Immature natural killer cell (primary cell): ENCODE data around the gene DNAJC6. TPM values are rescaled to one million over a fixed set of nuclear protein-coding genes. Genes with fewer than 3 reads are reported as not detected.
"Not testable (repeated sequence)": the region's sequence is repeated elsewhere in the genome, so short reads cannot be mapped to it uniquely, and the experiment has no call there.

Experiments used
- DNase-seq, 3 donors: peaks; one replicate each; pipeline ENCODE4 v3.0.0; 2022; ENCODE audit warnings: mixed read lengths in 1 of 3
- H3K27ac Mint-ChIP-seq, 6 donors: one replicate each; pipeline ENCODE4 v1.8.0; 2020; ENCODE audit warnings: mixed read lengths in 6 of 6, mild to moderate bottlenecking in 5 of 6, inconsistent platforms in 4 of 6, moderate library complexity in 3 of 6
- H3K27me3 Mint-ChIP-seq, 3 donors: one replicate each; pipeline ENCODE4 v1.8.0; 2020 to 2021; ENCODE audit warnings: low read depth in 3 of 3, mild to moderate bottlenecking in 3 of 3, mixed read lengths in 3 of 3, moderate library complexity in 3 of 3, inconsistent platforms in 1 of 3
- H3K36me3 Mint-ChIP-seq, 3 donors: one replicate each; pipeline ENCODE4 v1.8.0; 2020; ENCODE audit warnings: mixed read lengths in 3 of 3, inconsistent platforms in 2 of 3, mild to moderate bottlenecking in 2 of 3
- H3K4me1 Mint-ChIP-seq, 2 donors: one replicate each; pipeline ENCODE4 v1.8.0; 2020; ENCODE audit warnings: inconsistent platforms in 2 of 2, mild to moderate bottlenecking in 2 of 2, mixed read lengths in 2 of 2, moderate library complexity in 1 of 2
- H3K4me3 Mint-ChIP-seq, 5 donors: one replicate each; pipeline ENCODE4 v1.8.0; 2020; ENCODE audit warnings: mild to moderate bottlenecking in 5 of 5, mixed read lengths in 5 of 5, inconsistent platforms in 3 of 5, moderate library complexity in 3 of 5
- H3K9me3 Mint-ChIP-seq, 6 donors: one replicate each; pipeline ENCODE4 v1.8.0; 2020; ENCODE audit warnings: mild to moderate bottlenecking in 6 of 6, mixed read lengths in 6 of 6, inconsistent platforms in 4 of 6, moderate library complexity in 3 of 6
- polyA plus RNA-seq, 3 donors: library from polyadenylated mRNA; unstranded; fragments of 300-500 nt; fragmentation: Illumina TruSeq; gene quantifications; one replicate each; pipeline ENCODE4 v1.2.3, GENCODE V29; 2021

The DNAJC6 gene
- polyA plus RNA-seq, 3 donors from 2014 or later, result 0.04 to 0.06 TPM; not detected in 1

DNA sequence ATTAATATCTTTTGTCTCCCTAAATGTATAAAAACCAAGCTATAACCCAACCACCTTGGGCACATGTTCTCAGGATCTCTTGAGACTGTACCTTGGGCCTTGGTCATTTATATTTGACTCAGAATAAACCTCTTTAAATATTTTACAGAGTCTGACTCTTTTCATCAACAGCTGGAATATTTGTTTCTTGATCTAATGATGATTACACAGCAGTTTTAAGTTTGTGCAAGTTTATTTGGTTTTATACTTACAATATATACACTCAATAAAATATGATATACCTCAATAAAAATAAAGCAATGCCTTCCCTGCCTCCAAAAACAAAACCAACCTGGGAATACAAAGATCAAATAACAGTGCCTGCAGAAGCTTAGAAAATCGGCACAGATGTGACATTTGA is 133.1 kb downstream of the DNAJC6 start:
- Mint-ChIP-seq H3K27ac (no peak overlapping the region), H3K4me3 (no peak overlapping the region), H3K4me1 (no peaks in the 10 kb centered on the region), H3K36me3 (peaks cover 0 to under 1% (median 0%) of the 10 kb centered on the region in 3 donors), H3K9me3 (no peaks in the 10 kb centered on the region), H3K27me3 (no peaks in the 10 kb centered on the region)
- DNase-seq, result no peak

- Mint-ChIP-seq H3K36me3 (no peaks in the 10 kb centered on the region), H3K27ac (no peak overlapping the region), H3K27me3 (peaks cover 0 to under 1% (median 0%) of the 10 kb centered on the region in 3 donors), H3K4me3 (no peak overlapping the region), H3K4me1 (no peaks in the 10 kb centered on the region), H3K9me3 (no peaks in the 10 kb centered on the region)
- DNase-seq, result no peak
Measured at GRCh38 chr1:65443647-65444046, 134.3 kb downstream of the DNAJC6 start.

- Mint-ChIP-seq H3K4me3 (no peak overlapping the region), H3K36me3 (no peaks in the 10 kb centered on the region), H3K27ac (no peak overlapping the region), H3K9me3 (no peaks in the 10 kb centered on the region), H3K27me3 (peaks cover 0 to 4% (median 0%) of the 10 kb centered on the region in 3 donors), H3K4me1 (no peaks in the 10 kb centered on the region)
- no peak for DNase-seq
Measured at GRCh38 chr1:65444128-65444640, 134.8 kb downstream of the DNAJC6 start.

GRCh38 chr1:65445837-65446236 is 136.5 kb downstream of the DNAJC6 start:
- Mint-ChIP-seq H3K4me1 (no peaks in the 10 kb centered on the region), H3K9me3 (no peaks in the 10 kb centered on the region), H3K27ac (no peak overlapping the region), H3K4me3 (no peak overlapping the region), H3K36me3 (no peaks in the 10 kb centered on the region), H3K27me3 (peaks cover 0 to 4% (median 0%) of the 10 kb centered on the region in 3 donors)
- no peak for DNase-seq

- H3K27ac Mint-ChIP-seq, result no peak overlapping the region
- H3K9me3 Mint-ChIP-seq, result peaks cover 0 to 2% (median 0%) of the 10 kb centered on the region in 6 donors
- no peaks in the 10 kb centered on the region for H3K4me1 Mint-ChIP-seq
- H3K36me3 Mint-ChIP-seq, result no peaks in the 10 kb centered on the region
- no peak overlapping the region for H3K4me3 Mint-ChIP-seq
- DNase-seq, result no peak
- peaks cover 0 to 4% (median 3%) of the 10 kb centered on the region in 3 donors for H3K27me3 Mint-ChIP-seq
Measured at GRCh38 chr1:65449214-65449823, 140.0 kb downstream of the DNAJC6 start.

GRCh38 chr1:65455678-65456077 is 146.3 kb downstream of the DNAJC6 start:
- DNase-seq, H3K36me3 Mint-ChIP-seq, H3K27ac Mint-ChIP-seq, H3K9me3 Mint-ChIP-seq, H3K4me3 Mint-ChIP-seq, H3K27me3 Mint-ChIP-seq: not testable (repeated sequence)
- peaks cover 10 to 16% of the 10 kb centered on the region in 2 donors for H3K4me1 Mint-ChIP-seq

- no peak overlapping the region for H3K4me3 Mint-ChIP-seq
- no peak for DNase-seq
- peaks cover 0 to 3% (median 3%) of the 10 kb centered on the region in 3 donors for H3K27me3 Mint-ChIP-seq
- peaks cover 0 to 9% (median 4%) of the 10 kb centered on the region in 3 donors for H3K36me3 Mint-ChIP-seq
- no peak overlapping the region for H3K27ac Mint-ChIP-seq
- peaks cover 10 to 16% of the 10 kb centered on the region in 2 donors for H3K4me1 Mint-ChIP-seq
- H3K9me3 Mint-ChIP-seq, result peaks cover 0 to 9% (median 3%) of the 10 kb centered on the region in 6 donors
Measured at GRCh38 chr1:65456481-65456880, 147.1 kb downstream of the DNAJC6 start.

DNA sequence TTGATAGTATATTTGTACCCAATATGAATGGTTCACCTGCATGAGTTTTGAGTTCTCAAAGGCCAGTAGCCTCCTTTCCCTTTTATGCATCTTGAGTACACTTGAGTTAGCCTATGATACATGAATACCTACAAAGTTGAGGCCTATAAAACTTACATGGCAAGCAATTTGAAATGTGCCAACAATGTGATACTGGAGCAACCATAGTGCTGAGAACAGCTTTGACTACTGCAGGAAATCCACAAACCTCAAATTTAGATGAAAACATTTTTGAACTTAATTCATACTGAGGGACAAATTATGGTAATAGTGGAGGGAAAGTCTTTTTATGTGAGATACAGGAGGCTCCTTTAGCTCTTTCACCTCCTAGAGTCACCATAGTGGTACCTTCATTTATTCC is 148.5 kb downstream of the DNAJC6 start:
- Mint-ChIP-seq H3K27ac (peak overlapping the region in 1 of 6 donors; percentile 10), H3K36me3 (peaks cover 0 to 13% (median 4%) of the 10 kb centered on the region in 3 donors), H3K9me3 (peaks cover 0 to 9% (median 3%) of the 10 kb centered on the region in 6 donors), H3K4me1 (peaks cover 10 to 16% of the 10 kb centered on the region in 2 donors), H3K27me3 (peaks cover 0 to 5% (median 3%) of the 10 kb centered on the region in 3 donors), H3K4me3 (no peak overlapping the region)
- no peak for DNase-seq

DNA sequence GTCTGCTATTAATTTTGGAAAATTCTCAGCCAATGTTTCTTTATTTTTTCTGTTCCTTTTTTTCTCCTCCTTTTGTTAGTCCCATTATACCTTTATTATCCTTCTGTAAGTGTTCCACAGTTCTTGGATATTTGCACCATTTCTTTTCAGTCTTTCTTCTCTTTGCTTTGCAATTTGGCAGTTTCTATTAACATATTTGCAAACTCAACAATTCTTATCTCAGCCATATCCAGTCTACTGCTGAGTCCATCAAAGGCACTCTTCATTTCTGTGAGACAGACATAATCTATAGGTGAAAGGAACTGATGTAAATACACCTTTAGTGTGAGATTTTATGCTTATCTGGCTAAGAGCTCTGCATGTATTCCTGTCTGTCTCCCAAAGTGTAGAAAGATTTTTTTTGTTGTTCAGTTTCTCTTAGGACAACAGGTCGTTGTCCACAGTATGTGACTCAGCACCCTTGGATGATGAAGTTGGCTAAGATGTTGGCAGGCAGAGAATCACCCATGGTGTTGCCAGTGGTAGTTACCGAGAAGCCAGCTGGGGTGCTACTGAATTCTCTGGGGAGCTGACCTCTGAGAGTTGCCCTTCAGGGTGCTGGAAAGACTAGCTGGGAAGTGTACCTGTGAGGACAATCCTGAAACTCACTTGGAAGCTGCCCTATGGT is 149.5 kb downstream of the DNAJC6 start:
- Mint-ChIP-seq H3K27ac (no peak overlapping the region), H3K27me3 (peaks cover 0 to 5% (median 0%) of the 10 kb centered on the region in 3 donors), H3K36me3 (peaks cover 0 to 13% (median 4%) of the 10 kb centered on the region in 3 donors), H3K4me3 (no peak overlapping the region), H3K9me3 (peaks cover 0 to 9% (median 7%) of the 10 kb centered on the region in 6 donors), H3K4me1 (peaks cover 10 to 16% of the 10 kb centered on the region in 2 donors)
- no peak for DNase-seq

- no peak overlapping the region for H3K27ac Mint-ChIP-seq
- peaks cover 0 to 5% (median 0%) of the 10 kb centered on the region in 3 donors for H3K27me3 Mint-ChIP-seq
- H3K36me3 Mint-ChIP-seq, result peaks cover 0 to 13% (median 4%) of the 10 kb centered on the region in 3 donors
- DNase-seq, result no peak
- H3K4me3 Mint-ChIP-seq, result no peak overlapping the region
- peaks cover 10 to 16% of the 10 kb centered on the region in 2 donors for H3K4me1 Mint-ChIP-seq
- peaks cover 0 to 10% (median 6%) of the 10 kb centered on the region in 6 donors for H3K9me3 Mint-ChIP-seq
Measured at GRCh38 chr1:65459397-65459768, 150.0 kb downstream of the DNAJC6 start.

Other genes with a start within 250 kb of the DNAJC6 start
- under 1 TPM in 1 of 3 donors, not detected in 2; 0.41 TPM for gene AK4, start 161.3 kb upstream of the DNAJC6 start, polyA plus RNA-seq
- 1 to 10 TPM; 2.2 to 6.3 (median 2.4) TPM for gene LEPR, start 111.1 kb downstream of the DNAJC6 start, polyA plus RNA-seq
- gene LEPROT, start 111.1 kb downstream of the DNAJC6 start, polyA plus RNA-seq, result 10 to 100 TPM; 11.9 to 24.8 (median 17.6) TPM